Neural progenitor cell (in vitro differentiated cells): ENCODE measurements around the gene ZFHX3. TPM values are rescaled to one million over a fixed set of nuclear protein-coding genes. Genes with fewer than 3 reads are reported as not detected.

Experiments
- DNase-seq: peaks from one replicate; pipeline ENCODE4 v3.0.0-alpha.2; 2016; ENCODE audit warnings: low spot score
- H2AFZ ChIP-seq: fragments of 200-600 bp; sonication (generic); replicated peaks from 2 replicates; pipeline ENCODE4 v1.6.1; 2016; ENCODE audit warnings: antibody characterized with exemption
- H3F3A ChIP-seq: fragments of 200-600 bp; sonication (generic); 2 replicates; pipeline ENCODE4 v1.6.1; 2016; ENCODE audit warnings: antibody characterized with exemption, low read depth
- H3K27ac ChIP-seq: fragments of 200-600 bp; sonication (generic); 2 replicates; pipeline ENCODE4 v1.5.1; 2016; ENCODE audit warnings: mild to moderate bottlenecking
- H3K27me3 ChIP-seq: fragments of 200-600 bp; sonication (generic); 2 replicates; pipeline ENCODE4 v1.6.1; 2016; ENCODE audit warnings: mild to moderate bottlenecking, moderate library complexity
- H3K36me3 ChIP-seq: fragments of 200-600 bp; sonication (generic); 2 replicates; pipeline ENCODE4 v1.5.1; 2016
- H3K4me1 ChIP-seq: fragments of 200-600 bp; sonication (generic); 2 replicates; pipeline ENCODE4 v1.6.1; 2016; ENCODE audit warnings: mixed run types
- H3K4me2 ChIP-seq: fragments of 200-600 bp; sonication (generic); 2 replicates; pipeline ENCODE4 v1.6.1; 2016
- H3K4me3 ChIP-seq: fragments of 200-600 bp; sonication (generic); 2 replicates; pipeline ENCODE4 v1.5.1; 2016
- H3K79me2 ChIP-seq: fragments of 200-600 bp; sonication (generic); 2 replicates; pipeline ENCODE4 v1.6.1; 2016; ENCODE audit warnings: low read depth
- H3K9ac ChIP-seq: fragments of 200-600 bp; sonication (generic); 2 replicates; pipeline ENCODE4 v1.6.1; 2016
- H3K9me3 ChIP-seq: fragments of 200-600 bp; sonication (generic); 2 replicates; pipeline ENCODE4 v1.5.1; 2016; ENCODE audit warnings: low read depth
- H4K20me1 ChIP-seq: fragments of 200-600 bp; sonication (generic); 2 replicates; pipeline ENCODE4 v1.6.1; 2016; ENCODE audit warnings: low read depth
- H3K27ac Mint-ChIP-seq: 3 replicates; pipeline ENCODE4 v1.8.0; 2021; ENCODE audit warnings: mixed read lengths
- H3K27me3 Mint-ChIP-seq: 2 replicates; pipeline ENCODE4 v1.8.0; 2022; ENCODE audit warnings: low read depth, mild to moderate bottlenecking, inconsistent platforms, moderate library complexity, mixed read lengths; ENCODE audit not compliant: insufficient read depth
- H3K36me3 Mint-ChIP-seq: 3 replicates; pipeline ENCODE4 v1.8.0; 2021; ENCODE audit warnings: mixed read lengths
- H3K4me1 Mint-ChIP-seq: 3 replicates; pipeline ENCODE4 v1.8.0; 2021; ENCODE audit warnings: mixed read lengths
- H3K4me3 Mint-ChIP-seq: 3 replicates; pipeline ENCODE4 v1.8.0; 2021; ENCODE audit warnings: mild to moderate bottlenecking, moderate library complexity, mixed read lengths
- H3K9me3 Mint-ChIP-seq: 3 replicates; pipeline ENCODE4 v1.8.0; 2020; ENCODE audit warnings: mixed read lengths
- CTCF ChIP-seq: fragments of 200-600 bp; sonication (generic); IDR thresholded peaks from 2 replicates; pipeline ENCODE4 v1.5.1; 2017; ENCODE audit warnings: antibody characterized with exemption, mild to moderate bottlenecking
- EZH2 ChIP-seq: fragments of 200-600 bp; sonication (generic); IDR thresholded peaks from 2 replicates; pipeline ENCODE4 v1.6.1; 2017; ENCODE audit warnings: antibody characterized with exemption, mild to moderate bottlenecking, moderate library complexity
- EZH2phosphoT487 ChIP-seq: fragments of 200-600 bp; sonication (generic); IDR thresholded peaks from 2 replicates; pipeline ENCODE4 v1.6.1; 2017; ENCODE audit warnings: antibody characterized with exemption
- total RNA-seq: library from RNA; depleted of rRNA; stranded (reverse); fragments of >200 nt; gene quantifications from 2 replicates; pipeline ENCODE4 v1.2.3, GENCODE V29; 2015; ENCODE audit warnings: low replicate concordance

ZFHX3 gene
- total RNA-seq, 1 donor from 2014 or later = 2.4 TPM

DNA sequence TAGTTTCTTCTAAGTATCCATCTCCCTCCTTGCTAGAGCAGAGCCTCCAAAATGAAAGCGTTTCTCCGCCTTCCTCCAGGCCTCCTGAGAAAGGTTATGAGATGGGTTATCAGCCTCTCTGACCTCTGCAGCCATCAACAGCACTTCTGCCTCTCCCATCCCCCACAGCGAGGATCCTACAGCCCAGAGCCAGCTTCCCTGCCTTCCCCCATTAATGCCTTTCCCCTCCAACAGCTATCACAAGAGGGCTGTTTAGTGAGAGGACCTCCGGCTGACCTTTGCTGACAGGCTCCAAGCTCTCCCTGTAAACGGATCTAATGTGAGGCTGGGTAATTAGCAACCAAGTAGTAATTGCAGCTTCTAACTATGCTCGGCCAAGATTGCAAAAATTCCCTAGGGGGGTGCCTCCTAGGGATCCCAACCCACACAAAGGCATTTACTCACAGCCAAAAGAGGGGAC, 55.8 kb downstream of the ZFHX3 start:
- Mint-ChIP-seq H3K36me3 (peaks cover 4% of the 10 kb centered on the region), H3K27me3 (peaks cover 5% of the 10 kb centered on the region), H3K9me3 (no peaks in the 10 kb centered on the region), H3K27ac (peak overlapping the region; percentile 93), H3K4me1 (peaks cover 71% of the 10 kb centered on the region), H3K4me3 (peak overlapping the region; percentile 34)
- no peak overlapping the region for H3K9ac ChIP-seq
- no peak overlapping the region for H2AFZ ChIP-seq
- no peaks in the 10 kb centered on the region for H3K79me2 ChIP-seq
- no peak overlapping the region for H3K4me3 ChIP-seq
- H3K27me3 ChIP-seq = no peaks in the 10 kb centered on the region
- H3F3A ChIP-seq = peaks cover 36% of the 10 kb centered on the region
- DNase-seq = peak; percentile 85
- TF ChIP-seq EZH2phosphoT487 = no peak
- no peak for TF ChIP-seq EZH2
- TF ChIP-seq CTCF = no peak
- peak overlapping the region; percentile 29 for H3K4me2 ChIP-seq
- peak overlapping the region; percentile 65 for H3K27ac ChIP-seq
- peaks cover 57% of the 10 kb centered on the region for H3K4me1 ChIP-seq
- H4K20me1 ChIP-seq = peaks cover 26% of the 10 kb centered on the region
- H3K9me3 ChIP-seq = no peaks in the 10 kb centered on the region
- no peaks in the 10 kb centered on the region for H3K36me3 ChIP-seq

DNA sequence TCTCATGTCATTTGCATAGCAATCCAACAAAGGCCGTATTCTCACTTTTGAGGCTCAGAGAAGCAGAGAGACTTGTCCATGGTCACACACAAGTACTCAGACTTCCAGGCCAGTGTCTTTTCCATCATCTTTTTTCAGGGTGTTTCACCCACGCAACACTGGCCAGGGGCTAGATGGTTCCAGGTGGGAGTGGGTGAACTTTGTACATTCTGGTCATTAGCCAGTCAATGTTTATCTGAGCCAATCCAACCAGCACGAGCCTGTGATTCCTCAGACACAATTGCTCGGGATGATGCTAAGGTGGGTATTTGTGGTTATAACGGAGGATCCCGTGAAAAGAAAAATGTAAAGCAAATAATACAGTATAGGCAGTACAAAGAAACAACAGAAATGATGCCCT, 56.3 kb downstream of the ZFHX3 start:
- Mint-ChIP-seq H3K27ac (peak overlapping the region; percentile 93), H3K27me3 (peaks cover 5% of the 10 kb centered on the region), H3K4me3 (no peak overlapping the region), H3K36me3 (no peaks in the 10 kb centered on the region), H3K4me1 (peaks cover 71% of the 10 kb centered on the region), H3K9me3 (no peaks in the 10 kb centered on the region)
- no peak overlapping the region for H3K4me3 ChIP-seq
- H4K20me1 ChIP-seq = peaks cover 26% of the 10 kb centered on the region
- no peaks in the 10 kb centered on the region for H3K9me3 ChIP-seq
- no peaks in the 10 kb centered on the region for H3K79me2 ChIP-seq
- H3K27ac ChIP-seq = no peak overlapping the region
- no peaks in the 10 kb centered on the region for H3K36me3 ChIP-seq
- peaks cover 57% of the 10 kb centered on the region for H3K4me1 ChIP-seq
- TF ChIP-seq EZH2 = no peak
- no peak overlapping the region for H3K9ac ChIP-seq
- H3F3A ChIP-seq = peaks cover 36% of the 10 kb centered on the region
- H2AFZ ChIP-seq = no peak overlapping the region
- H3K27me3 ChIP-seq = no peaks in the 10 kb centered on the region
- H3K4me2 ChIP-seq = peak overlapping the region; percentile 29
- DNase-seq = no peak

- Mint-ChIP-seq H3K4me3 (no peak overlapping the region), H3K36me3 (no peaks in the 10 kb centered on the region), H3K9me3 (no peaks in the 10 kb centered on the region), H3K27me3 (peaks cover 5% of the 10 kb centered on the region), H3K4me1 (peaks cover 68% of the 10 kb centered on the region), H3K27ac (no peak overlapping the region)
- H3K27me3 ChIP-seq = no peaks in the 10 kb centered on the region
- H3K27ac ChIP-seq = no peak overlapping the region
- H3K9me3 ChIP-seq = no peaks in the 10 kb centered on the region
- H3F3A ChIP-seq = peaks cover 36% of the 10 kb centered on the region
- no peak overlapping the region for H3K4me3 ChIP-seq
- peaks cover 57% of the 10 kb centered on the region for H3K4me1 ChIP-seq
- DNase-seq = no peak
- peaks cover 26% of the 10 kb centered on the region for H4K20me1 ChIP-seq
- H3K36me3 ChIP-seq = no peaks in the 10 kb centered on the region
- peak overlapping the region; percentile 29 for H3K4me2 ChIP-seq
- no peak overlapping the region for H2AFZ ChIP-seq
- H3K9ac ChIP-seq = no peak overlapping the region
- no peak for TF ChIP-seq EZH2
- TF ChIP-seq CTCF = no peak
- TF ChIP-seq EZH2phosphoT487 = no peak
- H3K79me2 ChIP-seq = no peaks in the 10 kb centered on the region
Measured at GRCh38 chr16:72991211-72991610, 56.7 kb downstream of the ZFHX3 start.

- Histone ChIP-seq H3K27ac (no peak overlapping the region), H3K79me2 (no peaks in the 10 kb centered on the region), H3K27me3 (no peaks in the 10 kb centered on the region), H3K36me3 (no peaks in the 10 kb centered on the region), H3K4me1 (peaks cover 55% of the 10 kb centered on the region), H3K9me3 (no peaks in the 10 kb centered on the region), H2AFZ (no peak overlapping the region), H3K4me2 (no peak overlapping the region), H3K4me3 (no peak overlapping the region), H3F3A (peaks cover 36% of the 10 kb centered on the region), H4K20me1 (peaks cover 26% of the 10 kb centered on the region), H3K9ac (no peak overlapping the region)
- Mint-ChIP-seq H3K4me3 (no peak overlapping the region), H3K27ac (peak overlapping the region; percentile 58), H3K4me1 (peaks cover 69% of the 10 kb centered on the region), H3K36me3 (no peaks in the 10 kb centered on the region), H3K9me3 (no peaks in the 10 kb centered on the region), H3K27me3 (peaks cover 5% of the 10 kb centered on the region)
- DNase-seq = no peak
- TF ChIP-seq EZH2phosphoT487 (no peak), EZH2 (no peak), CTCF (no peak)
Measured at GRCh38 chr16:72990571-72990970, 57.4 kb downstream of the ZFHX3 start.
